GM18517 (cell line): ENCODE results near the gene GDAP2.
"Not testable (repeated sequence)": the region's sequence is repeated elsewhere in the genome, so short reads cannot be mapped to it uniquely, and the experiment has no call there.

Experiments used
- ATAC-seq: cut with Tn5 transposase; IDR thresholded peaks from one replicate; pipeline ENCODE4 v1.9.1; 2021; ENCODE audit warnings: mild to moderate bottlenecking, moderate library complexity; ENCODE audit not compliant: unreplicated experiment

Gene GDAP2, protein sequence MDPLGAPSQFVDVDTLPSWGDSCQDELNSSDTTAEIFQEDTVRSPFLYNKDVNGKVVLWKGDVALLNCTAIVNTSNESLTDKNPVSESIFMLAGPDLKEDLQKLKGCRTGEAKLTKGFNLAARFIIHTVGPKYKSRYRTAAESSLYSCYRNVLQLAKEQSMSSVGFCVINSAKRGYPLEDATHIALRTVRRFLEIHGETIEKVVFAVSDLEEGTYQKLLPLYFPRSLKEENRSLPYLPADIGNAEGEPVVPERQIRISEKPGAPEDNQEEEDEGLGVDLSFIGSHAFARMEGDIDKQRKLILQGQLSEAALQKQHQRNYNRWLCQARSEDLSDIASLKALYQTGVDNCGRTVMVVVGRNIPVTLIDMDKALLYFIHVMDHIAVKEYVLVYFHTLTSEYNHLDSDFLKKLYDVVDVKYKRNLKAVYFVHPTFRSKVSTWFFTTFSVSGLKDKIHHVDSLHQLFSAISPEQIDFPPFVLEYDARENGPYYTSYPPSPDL

DNA sequence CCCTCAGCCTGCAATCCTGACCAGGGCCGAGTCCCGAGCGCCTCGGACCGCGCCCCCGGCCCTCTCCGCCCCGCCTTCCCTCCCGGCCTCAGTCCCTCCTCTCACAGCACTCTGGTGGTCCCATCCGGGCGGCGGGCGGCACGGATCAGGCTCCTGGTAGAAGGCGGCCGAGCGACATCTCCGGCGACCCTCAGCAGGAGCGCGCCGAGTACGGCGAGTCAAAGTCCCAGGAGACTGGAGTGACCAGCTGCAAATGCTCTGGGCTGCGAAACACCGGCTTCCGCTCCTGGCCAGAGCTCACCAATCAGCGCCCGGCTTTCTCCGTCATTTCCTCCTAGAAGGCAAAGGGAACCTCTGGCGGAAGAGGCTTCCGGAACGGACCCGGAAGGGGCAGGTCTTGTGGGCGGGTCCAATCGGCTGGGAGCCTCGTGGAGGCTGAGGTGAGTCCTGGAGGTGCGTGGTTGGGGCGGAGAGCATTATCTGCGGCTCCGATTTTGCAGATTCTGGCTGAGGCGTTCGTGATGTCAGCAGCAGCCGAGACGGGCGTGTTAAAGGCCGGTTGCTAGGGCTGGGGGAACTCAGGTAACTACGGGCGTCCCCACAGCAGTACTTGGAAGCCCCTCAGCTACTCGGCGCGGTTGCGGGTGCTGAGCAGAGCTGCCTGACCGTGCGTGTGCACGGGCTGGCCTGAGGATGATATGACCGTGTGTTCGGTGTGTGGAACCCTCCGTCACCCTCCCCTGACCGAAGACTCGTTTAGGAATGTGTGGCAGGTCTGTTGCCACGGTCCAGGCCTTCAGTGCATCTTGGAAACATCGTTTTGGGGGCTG is at the start of gene GDAP2, which contains the start of gene WDR3:
TSS of gene GDAP2 (minus strand) at position 279 of the 830 bp plus-strand sequence. CDS start 9,264 bp downstream, outside the sequence.
TSS of gene WDR3 (plus strand) at position 397 of the 830 bp plus-strand sequence. CDS start 3,581 bp downstream, outside the sequence.
- peak; percentile 95 for ATAC-seq

DNA sequence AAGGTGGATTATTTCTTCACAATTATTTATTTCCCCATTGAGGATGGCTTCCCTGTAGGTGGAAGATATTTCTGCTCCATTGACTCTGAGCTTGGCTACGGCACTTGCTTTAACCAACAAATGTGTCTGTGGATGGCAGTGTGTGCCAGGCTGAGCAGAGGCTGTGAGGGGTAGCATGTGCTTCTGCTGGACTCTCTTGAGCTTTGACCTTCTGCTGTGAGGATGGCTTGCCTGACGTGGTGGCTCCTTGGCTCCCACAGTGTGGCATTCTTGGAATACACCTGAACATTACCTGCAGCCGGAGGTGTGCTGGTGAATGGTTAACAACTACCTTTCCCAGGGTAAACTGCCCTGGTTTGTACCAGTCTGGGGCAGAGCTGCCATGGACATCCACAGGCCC is 47.0 kb upstream of the GDAP2 start:
- no peak for ATAC-seq

DNA sequence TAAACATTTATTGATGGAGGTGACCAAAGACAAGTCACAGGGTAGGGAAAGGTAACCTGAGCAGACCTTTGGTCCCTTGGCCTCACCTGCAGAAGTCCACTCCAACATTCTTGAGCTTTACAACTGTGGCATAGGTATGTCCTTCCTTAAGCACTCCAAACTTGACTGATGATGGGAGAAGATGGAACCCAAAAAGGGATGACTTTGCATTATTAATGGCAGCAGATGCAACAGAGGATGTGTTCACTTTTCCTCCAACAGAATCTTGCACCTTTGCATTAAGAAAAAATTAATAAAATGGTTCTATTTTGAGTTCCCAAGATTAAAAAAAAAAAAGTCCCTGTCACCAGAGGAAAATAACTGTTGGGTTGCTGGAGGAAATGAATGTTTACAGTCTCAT is 42.4 kb upstream of the GDAP2 start:
- no peak for ATAC-seq

DNA sequence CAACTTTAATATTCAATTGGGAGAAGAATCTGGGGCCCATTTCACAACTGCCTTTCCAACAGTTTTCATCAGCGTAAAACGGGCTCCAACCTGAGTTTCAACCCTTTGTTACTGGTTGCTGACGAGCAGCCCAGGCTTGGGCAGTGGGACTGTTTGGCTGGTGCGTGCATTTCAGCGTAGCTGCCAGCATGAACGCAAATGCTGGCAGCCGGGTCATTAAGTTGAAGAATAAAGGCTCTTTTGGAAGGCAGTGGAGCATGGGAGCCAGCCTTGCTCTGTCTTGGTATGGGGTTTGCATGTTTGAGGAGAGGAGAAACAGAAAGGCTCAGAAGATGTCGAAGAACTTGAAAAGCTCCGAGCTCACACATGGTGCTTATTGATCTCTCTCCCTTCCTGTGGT is 40.8 kb upstream of the GDAP2 start:
- ATAC-seq = no peak

DNA sequence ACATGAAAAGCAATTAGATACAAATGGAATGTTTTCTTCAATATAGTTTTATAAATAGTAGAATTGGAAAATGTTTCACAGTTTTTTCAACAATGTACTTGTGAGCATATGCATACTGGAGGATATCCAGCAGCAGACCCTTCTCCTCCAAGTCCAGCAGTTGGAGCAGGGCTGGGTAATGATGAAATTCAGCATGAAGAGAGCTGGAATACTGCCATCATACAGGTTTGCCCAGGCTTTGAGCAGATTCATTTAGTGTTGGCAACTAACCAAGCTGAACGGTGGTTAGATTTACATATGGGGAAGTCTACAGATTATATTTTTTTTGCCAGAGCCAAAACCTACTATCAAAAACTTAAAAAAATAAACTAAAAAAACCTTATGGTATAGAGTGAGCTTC is 38.5 kb upstream of the GDAP2 start:
- no peak for ATAC-seq

DNA sequence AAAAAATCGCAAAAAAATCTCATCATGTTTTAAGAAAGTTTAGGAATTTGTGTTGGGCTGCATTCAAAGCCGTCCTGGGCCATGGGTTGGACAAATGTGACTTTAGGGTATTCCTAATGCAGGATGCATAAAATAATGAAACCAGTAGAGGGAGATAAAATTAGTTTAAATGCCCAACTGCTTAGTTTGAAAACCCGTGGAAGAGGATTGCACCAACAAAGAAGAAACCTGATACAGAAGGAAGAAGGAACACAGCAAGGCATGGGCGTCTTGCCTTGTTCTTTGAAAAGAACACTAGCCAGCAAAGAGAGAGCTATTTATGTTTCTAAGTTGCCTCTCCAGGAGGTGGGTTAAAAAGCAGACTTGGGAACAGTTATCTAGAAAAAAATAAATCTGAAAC is 38.1 kb upstream of the GDAP2 start:
- ATAC-seq = no peak

DNA sequence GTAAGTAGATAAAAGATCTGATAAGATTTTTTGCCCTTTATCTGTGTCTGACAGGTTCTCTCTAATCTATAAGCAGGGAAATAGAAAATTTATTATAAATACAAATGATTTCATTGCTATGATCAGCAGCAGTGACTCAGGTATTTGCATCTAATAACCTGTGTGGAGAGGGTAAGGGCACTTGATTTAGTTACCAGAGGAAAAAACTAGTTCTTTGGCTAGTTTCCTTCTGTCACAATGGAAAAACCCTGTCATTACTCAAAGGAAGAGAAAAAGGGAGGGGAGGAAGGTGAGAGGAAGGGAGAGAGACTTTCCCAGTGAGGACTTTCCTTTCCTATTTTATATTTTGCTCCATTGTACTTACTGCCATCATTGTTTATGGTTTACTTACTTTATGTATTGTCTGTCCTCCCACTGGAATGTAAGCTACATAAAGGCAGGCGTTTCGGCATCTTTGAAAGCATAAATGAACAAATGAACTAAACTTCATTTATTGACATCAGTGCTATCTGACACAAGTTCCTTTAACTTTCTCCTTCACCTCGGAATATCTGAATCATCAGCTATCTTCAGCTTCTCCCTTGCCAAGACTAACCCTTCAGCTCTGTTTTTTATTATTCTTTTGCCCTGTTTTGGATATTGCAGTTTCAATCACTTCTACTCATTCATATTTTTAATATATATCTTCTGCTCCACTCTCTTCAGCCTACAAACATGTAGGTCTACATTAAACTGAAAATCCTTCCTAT is 35.0 kb upstream of the GDAP2 start:
- ATAC-seq = no peak

DNA sequence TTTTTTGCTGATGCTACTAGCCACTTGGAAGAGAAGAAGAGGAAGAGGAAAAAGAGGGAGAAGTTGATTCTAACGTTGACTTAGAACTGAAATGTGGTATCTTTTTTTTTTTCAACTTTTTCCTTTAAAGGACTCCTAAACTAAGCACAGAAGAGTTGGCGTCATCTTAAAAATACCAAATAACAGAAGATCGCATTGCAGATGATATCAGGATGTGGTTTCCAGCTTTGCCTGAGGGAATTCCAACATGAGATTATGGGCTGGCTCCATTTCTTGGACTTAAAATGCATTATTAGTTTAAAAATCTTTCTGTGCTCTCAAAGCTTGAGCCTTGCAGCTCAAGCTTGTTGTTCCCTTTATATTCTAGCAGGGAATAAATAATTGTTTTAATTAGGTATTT is 29.9 kb upstream of the GDAP2 start:
- ATAC-seq = no peak

DNA sequence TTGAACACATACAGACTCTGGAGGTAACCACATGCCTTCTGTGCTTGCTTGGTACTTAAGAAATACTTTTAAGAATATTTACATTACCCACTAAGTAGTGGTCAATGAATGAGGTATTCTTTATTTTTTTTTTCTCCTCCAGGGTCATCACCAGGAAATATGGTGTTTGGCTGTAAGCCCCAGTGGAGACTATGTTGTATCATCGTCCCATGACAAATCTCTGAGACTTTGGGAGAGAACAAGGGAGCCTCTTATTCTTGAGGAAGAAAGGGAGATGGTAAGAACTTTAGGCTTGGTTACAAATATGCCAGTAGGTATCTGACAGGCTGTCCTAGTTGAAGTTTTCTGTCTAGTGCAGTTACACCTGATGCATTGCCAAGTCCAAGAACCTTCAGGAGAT is 23.0 kb upstream of the GDAP2 start:
- ATAC-seq = no peak

DNA sequence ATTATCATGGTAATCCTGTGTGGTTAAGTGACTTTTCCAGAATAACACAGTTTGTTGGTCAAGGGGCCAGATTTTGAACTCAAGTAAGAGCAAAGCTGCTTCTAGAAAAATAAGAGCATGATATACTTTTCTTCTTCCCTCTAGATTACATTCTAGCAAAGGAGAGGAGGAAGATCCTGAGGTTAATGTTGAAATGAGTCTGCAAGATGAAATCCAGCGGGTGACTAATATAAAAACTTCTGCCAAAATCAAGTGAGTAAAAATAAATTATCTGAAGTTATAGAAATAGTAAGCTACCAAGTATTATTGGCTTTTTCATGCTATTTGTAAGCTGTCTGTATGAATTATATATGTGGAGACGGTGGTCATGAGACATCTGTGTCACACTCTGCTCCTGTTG is 12.9 kb upstream of the GDAP2 start:
- ATAC-seq = no peak

DNA sequence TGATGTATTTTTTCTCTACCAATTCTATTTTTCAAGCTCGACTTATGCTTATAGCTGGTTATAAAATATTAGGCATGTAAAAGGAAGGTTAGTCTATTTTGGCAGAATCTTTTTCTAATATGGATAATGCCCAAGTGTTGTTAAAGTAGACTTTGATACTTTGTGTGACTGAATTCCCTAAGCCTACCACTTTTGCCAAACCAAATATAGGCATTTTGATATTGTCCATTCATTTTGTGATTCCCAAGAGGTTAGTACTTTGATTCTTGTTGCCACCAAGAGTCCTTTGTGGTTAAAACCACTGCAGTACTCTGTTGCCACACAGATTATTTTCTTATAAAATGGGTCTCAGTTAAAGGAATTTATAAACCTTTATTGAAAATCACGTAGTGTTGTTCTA is 4.3 kb upstream of the GDAP2 start:
- no peak for ATAC-seq

DNA sequence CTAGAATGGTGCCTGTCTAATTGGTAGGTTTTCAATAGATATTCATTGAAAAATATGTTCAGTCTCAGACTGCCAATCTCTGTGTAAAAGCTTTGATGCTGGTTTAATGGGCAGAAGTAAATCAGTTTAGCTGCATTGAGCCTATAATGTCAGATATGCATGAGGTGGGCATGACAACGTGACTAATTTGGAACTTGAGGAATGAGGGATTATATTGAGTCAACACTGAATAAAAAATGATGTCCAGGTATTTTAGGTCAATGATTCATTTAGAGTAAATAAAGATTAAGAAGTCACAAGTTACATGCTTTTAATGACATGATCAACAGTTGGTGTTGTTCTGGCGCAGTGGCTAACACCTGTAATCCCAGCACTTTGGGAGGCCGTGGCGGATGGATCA is 3.2 kb upstream of the GDAP2 start:
- no peak for ATAC-seq

DNA sequence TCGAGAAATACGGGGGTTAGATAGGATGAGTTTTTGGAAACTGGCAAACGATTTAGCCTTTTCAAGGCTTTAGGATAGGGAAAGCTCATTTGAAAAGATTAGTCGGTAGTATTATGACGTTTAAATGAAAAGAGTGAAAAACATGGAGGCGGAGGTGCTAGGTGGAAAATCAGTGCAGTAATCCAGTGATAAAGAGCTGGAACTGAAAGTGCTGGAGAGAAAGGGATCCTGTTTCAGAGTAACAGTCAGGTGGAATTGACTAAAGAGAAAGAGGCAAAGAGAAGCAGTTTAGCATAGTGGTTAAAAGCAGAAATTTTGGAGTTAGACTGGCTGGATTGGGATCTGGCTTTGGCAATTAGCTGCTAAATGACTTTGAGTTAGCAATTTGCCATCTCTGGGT is 1.1 kb upstream of the GDAP2 start:
- no peak for ATAC-seq

DNA sequence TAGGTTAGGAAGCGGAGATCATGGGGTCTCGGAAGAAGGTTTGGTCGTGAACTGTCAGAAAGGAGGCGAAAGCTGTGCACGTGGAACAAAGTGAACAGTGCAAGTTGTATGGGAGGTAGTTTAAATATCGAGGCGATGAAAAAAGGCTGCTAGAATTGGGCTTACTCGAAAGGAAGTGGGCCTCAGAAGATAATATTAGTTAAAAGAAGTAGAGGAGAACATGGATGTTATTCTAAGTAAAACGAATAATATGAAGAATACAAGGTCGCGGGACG is 689 bp upstream of the GDAP2 start:
- no peak for ATAC-seq

DNA sequence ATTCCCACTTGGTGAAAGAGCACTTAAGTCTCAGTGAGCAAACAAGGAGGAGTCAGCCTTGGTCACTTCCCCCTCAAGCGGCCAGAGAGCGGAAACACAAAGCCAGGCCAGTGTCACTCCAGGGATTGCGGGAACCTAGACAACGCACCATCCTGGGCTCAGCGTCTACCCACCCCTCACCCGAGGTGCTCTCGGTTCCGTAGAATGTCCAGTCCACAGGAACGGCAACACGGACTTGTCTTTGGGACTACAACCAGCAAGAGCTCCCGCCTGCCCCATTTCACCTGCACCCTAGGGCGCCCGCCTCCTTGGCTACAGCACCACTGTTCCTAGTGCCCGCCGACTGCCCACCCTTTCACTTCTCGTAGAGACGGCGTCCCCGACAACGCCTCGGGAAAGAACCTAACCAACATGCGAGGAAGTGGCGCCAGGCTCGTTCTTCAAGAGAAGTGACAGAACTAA is 509 bp downstream of the GDAP2 start:
- ATAC-seq = peak; percentile 42

DNA sequence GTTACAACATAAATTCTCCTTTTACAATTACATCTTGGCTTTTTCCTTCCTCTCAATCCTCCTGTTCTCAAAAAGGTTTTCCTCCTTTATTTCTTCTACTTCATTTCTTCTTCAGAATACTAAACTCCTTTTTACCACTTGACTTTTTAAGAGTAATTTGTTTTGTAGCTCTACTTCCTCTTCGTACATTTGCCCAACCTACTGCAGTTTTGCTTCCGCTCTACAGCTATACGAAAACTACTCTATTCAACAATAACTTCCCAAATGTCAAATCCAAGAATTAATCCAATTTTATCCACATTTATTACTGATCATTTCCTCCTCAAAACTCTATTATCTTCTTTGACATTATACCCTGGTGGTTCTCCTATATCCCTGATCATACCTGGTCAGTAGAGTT is 3.4 kb downstream of the GDAP2 start:
- ATAC-seq = no peak

DNA sequence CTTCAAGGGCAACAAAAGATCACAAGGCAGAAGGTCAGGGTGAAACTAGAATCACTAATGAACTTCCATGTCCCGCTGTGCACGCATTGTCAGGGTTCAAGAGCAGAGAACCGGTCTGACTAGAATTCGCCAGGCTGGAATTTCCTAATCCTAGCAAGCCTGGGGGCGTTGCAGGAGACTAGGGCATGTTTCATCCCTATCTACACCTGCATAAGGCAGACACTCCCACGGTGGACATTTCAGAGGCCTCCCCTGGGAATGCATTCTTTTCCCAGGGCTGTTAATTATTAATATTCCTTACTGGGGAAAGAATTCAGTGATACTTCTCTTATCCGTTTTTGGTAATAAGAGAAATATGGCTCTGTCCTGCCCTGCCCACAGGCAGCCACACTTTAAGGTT is 6.7 kb downstream of the GDAP2 start:
- ATAC-seq = not testable (repeated sequence)

DNA sequence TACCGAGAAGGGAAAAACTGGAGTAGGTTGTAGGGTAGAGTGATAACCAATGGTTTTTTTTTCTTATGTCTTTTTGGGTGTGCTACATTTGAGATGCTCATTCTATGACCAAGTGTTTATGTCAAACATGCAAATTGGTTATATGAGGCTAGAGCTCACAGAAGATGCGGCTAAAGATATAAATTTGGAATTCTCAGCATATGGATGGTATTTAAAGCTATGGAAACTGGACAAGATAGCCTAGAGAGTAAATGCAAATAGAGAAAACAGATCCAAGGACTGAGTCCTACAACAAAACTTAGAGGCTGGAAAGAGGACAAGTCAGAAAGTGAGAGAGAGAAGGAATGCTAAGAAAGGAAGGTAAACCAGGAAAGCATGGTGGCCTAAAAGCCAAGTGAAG is 7.4 kb downstream of the GDAP2 start:
- ATAC-seq = no peak

DNA sequence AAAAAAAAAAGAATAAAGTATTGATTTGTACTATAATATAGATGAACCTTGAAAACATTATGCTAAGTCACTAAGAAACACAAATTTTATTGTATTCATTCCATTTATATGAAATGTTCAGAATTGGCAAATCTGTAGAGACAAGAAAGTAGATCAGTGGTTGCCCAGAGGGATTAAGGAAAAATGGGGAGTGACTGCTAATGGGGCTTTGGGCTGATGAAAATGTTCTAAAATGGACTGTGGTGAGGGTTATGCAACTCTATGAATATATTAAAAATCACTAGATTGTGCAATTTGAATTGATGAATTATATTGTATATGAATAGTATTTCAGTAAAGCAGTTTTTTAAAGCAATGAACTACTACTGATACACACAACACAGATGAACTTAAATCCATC is 10.0 kb downstream of the GDAP2 start:
- no peak for ATAC-seq

DNA sequence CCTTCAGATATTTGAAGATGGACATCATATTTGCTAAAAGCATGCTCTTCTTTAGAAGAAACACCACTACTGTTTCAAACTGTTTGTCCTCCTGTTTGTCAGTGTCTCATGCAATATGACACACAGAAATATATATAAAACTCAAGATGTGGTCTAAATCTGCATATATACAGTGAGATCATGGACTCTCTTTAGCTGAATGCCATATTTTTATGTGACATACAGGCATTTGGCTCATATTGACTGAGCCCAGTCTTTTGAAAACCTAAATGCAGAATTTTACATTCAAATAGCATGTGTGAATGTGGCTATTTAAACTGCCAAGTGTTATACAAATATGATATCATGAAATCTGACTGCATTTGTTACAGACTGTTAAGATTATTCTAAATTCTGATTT is 18.4 kb downstream of the GDAP2 start:
- ATAC-seq = no peak

DNA sequence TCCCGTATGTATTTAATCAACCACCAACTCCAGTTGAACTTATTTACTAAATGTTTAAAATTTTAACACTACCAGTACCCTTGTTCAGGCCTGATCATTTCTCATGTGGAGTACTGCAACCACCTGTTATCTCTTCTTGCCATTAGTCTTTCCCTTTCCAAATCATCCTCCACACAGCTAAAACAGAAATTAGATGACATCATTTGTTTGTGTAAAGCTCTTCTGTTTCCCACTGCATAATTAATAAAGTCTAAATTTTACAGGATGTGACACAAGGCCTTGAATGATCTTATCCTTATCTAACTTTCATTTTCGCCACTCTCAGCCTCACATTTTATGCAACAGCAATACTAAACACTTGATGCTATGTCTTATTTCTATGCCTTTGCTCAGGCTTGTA is 24.4 kb downstream of the GDAP2 start:
- no peak for ATAC-seq
